BJ (cell line): ENCODE results near the gene GORASP1. TPM values are rescaled to one million over a fixed set of nuclear protein-coding genes. Genes with fewer than 3 reads are reported as not detected.

ENCODE experiments used
- CTCF ChIA-PET: fragments of 350-600 bp; formaldehyde crosslinking; extraction: SDS; loops from one replicate; lab custom pipeline; 2021; ENCODE audit warnings: antibody characterized with exemption, inconsistent platforms; lab: Yijun Ruan, JAX
- POLR2A ChIA-PET: fragments of 300-600 bp; sonication (Branson Sonifier 250); formaldehyde crosslinking; extraction: SDS; loops from one replicate; lab custom pipeline; 2021; ENCODE audit warnings: antibody characterized with exemption; lab: Charles Lee
- DNase-seq: peaks from one replicate; pipeline ENCODE4 v3.0.0-alpha.2; 2011; ENCODE audit warnings: low read depth
- H3K27me3 ChIP-seq: 2 replicates; pipeline ENCODE4 v1.6.0; 2011; ENCODE audit warnings: low read length; ENCODE audit not compliant: control insufficient read depth, insufficient read depth
- H3K36me3 ChIP-seq: 2 replicates; pipeline ENCODE4 v1.5.1; 2011; ENCODE audit warnings: low read length; ENCODE audit not compliant: control insufficient read depth, insufficient read depth
- H3K4me3 ChIP-seq: 2 replicates; pipeline ENCODE4 v1.5.1; 2011; ENCODE audit warnings: low read depth, mild to moderate bottlenecking, control low read depth, low read length
- CTCF ChIP-seq: IDR thresholded peaks from 2 replicates; pipeline ENCODE4 v1.5.1; 2011; ENCODE audit warnings: low read depth, mild to moderate bottlenecking, control low read depth, inconsistent platforms, low read length, moderate library complexity; ENCODE audit not compliant: insufficient read depth
- polyA plus RNA-seq: library from polyadenylated mRNA; depleted of rRNA; stranded (reverse); fragments of >200 nt; gene quantifications from 2 replicates; pipeline ENCODE4 v1.2.3, GENCODE V29; 2011

The GORASP1 gene
- polyA plus RNA-seq, 1 experiment = 87.0 TPM

GRCh38 chr3:39104961-39105686, 2.3 kb downstream of the GORASP1 start:
- H3K27me3 ChIP-seq = no peaks in the 10 kb centered on the region
- no peak overlapping the region for H3K4me3 ChIP-seq
- DNase-seq = no peak
- ChIA-PET CTCF (interaction anchor here (0.8 to 3.4 kb wide), 4 partner anchors 9 to 187 kb away, joined by 3 to 15 read pairs (median 8); no protein-coding TSS in a partner anchor), POLR2A (interaction anchor here (0.5 kb wide), 1 partner anchor 91 kb away, joined by 4 read pairs; no protein-coding TSS in a partner anchor)
- H3K36me3 ChIP-seq = peaks cover 6% of the 10 kb centered on the region; the same call in 1 of the 2 replicates
- TF ChIP-seq CTCF = no peak

DNA sequence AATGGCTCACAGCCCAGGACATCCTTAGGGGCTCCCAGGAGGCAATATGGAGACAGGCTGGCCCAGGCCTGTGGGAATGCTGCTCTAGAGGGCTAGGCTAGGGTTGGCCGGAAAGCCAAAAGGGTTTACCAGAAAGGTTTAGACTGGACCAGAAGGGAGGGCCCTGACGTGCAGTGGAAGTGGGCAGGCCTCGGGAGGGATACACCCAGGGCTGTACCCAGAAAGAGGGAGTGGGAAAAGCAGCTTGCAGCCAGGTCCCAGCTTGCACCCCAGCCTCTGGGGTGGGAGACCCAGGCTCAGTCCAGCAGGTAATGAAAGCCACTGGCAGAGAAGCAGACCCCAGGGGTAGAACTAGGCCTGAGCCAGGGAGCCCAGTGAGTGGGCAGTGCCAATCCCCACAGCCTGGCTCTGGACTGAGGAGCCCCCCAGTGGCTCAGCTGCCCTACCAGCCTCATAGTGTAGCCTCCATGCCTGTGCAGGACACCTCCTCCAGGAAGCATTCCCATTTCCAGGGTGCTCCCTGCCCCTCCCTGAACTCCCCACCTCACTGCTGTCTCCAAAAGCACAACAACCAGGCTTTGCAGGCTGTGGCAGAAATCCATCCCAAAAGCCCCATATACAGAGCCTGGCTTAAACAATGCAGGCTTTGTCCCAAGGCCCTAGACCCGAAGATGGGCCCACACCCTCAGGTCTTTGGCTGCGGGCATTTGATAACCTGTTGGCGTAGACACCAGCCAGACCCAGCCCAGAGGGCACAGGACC, 3.5 kb downstream of the GORASP1 start:
- Histone ChIP-seq H3K4me3 (no peak overlapping the region), H3K36me3 (peaks cover 14% of the 10 kb centered on the region), H3K27me3 (no peaks in the 10 kb centered on the region)
- ChIA-PET CTCF (interaction anchor here (0.8 to 3.4 kb wide), 4 partner anchors 8 to 184 kb away, joined by 3 to 15 read pairs (median 6); no protein-coding TSS in a partner anchor), POLR2A (no interaction called here)
- TF ChIP-seq CTCF = no peak
- DNase-seq = no peak

DNA sequence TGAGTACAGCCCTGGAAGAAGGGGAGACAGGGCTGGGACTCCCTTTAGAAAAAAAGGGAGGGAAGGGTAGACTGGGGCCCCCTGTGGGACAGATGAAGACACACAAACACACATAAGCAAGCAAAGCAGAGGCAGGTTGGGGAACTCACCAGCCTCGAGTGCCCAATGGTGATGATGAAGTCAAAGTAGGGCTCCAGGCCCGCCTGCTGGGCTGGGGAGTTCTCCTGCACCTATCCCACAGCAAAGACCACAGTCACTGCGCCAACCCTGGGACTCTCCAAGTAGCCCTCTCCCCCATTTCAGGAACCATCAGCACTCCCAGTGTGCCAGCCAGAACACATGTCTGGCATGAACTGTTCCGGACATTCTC, 4.1 kb downstream of the GORASP1 start:
- Histone ChIP-seq H3K27me3 (no peaks in the 10 kb centered on the region), H3K36me3 (peaks cover 21% of the 10 kb centered on the region), H3K4me3 (no peak overlapping the region)
- CTCF ChIA-PET = interaction anchor here (0.7 to 1.7 kb wide), 3 partner anchors 24 to 187 kb away, joined by 3 to 7 read pairs (median 3); no protein-coding TSS in a partner anchor
- no peak for DNase-seq
- POLR2A ChIA-PET = no interaction called here
- TF ChIP-seq CTCF = no peak

GRCh38 chr3:39102504-39103323, 4.7 kb downstream of the GORASP1 start:
- CTCF ChIA-PET = interaction anchor here (0.7 to 1.7 kb wide), 5 partner anchors 15 to 188 kb away, joined by 3 to 7 read pairs (median 3); no protein-coding TSS in a partner anchor
- no peak for DNase-seq
- no peaks in the 10 kb centered on the region for H3K27me3 ChIP-seq
- no peak overlapping the region for H3K4me3 ChIP-seq
- peaks cover 25% of the 10 kb centered on the region for H3K36me3 ChIP-seq
- TF ChIP-seq CTCF = no peak
- POLR2A ChIA-PET = no interaction called here
